Cardiac fibroblast (primary cell): Measurements from ENCODE around the gene FHL3.

Source experiments
- DNase-seq, 2 donors: peaks; one replicate each; pipeline versions ENCODE4 v3.0.0 to v3.0.0-alpha.2; 2010; ENCODE audit warnings: low read depth in 2 of 2
- H3K4me3 ChIP-seq, 2 donors: replicated peaks in 1 of 2; 1 replicate in 1 of 2; 2 replicates in 1 of 2; pipeline ENCODE4 v1.5.1; 2011; ENCODE audit warnings: low read depth in 2 of 2, low read length in 2 of 2, mild to moderate bottlenecking in 2 of 2, moderate library complexity in 1 of 2
- TF ChIP-seq, protein P1 (sequence below): IDR thresholded peaks from one replicate; pipeline ENCODE4 v1.5.1; 2011; ENCODE audit warnings: low read depth, mild to moderate bottlenecking, low read length, inconsistent platforms

FHL3 gene

DNA sequence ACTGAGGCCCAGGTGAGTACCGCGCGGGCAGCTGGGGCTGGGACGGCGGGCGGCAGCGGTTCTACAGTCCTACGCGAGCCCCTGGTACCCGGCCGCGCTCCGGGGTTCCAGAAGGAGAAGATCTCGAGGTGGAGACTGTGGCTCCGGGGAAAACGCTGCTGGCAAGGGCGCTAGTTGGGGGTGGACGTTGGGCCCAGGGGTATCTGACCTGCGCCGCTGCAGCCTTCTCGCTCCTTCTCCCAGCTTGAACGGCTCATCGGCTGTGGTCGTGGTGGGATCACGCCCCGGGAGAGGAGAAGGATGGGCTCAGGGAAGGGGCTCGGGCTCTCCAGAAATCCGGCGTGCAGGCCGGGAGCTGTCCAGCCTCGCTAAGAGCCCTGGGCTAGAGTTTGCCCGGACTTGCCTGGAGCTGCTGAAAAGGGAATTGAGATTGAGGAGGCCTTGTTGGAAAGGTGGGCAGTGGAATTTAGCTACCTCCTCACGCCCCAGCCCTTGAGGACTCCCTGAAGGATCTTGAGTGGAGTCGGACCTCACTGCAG lies 42.4 kb upstream of the FHL3 start:
- H3K4me3 ChIP-seq, result peak overlapping the region; percentile 47 to 57
- peak; percentile 33 to 36 for DNase-seq
- TF ChIP-seq, protein P1, sequence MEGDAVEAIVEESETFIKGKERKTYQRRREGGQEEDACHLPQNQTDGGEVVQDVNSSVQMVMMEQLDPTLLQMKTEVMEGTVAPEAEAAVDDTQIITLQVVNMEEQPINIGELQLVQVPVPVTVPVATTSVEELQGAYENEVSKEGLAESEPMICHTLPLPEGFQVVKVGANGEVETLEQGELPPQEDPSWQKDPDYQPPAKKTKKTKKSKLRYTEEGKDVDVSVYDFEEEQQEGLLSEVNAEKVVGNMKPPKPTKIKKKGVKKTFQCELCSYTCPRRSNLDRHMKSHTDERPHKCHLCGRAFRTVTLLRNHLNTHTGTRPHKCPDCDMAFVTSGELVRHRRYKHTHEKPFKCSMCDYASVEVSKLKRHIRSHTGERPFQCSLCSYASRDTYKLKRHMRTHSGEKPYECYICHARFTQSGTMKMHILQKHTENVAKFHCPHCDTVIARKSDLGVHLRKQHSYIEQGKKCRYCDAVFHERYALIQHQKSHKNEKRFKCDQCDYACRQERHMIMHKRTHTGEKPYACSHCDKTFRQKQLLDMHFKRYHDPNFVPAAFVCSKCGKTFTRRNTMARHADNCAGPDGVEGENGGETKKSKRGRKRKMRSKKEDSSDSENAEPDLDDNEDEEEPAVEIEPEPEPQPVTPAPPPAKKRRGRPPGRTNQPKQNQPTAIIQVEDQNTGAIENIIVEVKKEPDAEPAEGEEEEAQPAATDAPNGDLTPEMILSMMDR, result no peak

GRCh38 chr1:38046884-38047602 lies 41.7 kb upstream of the FHL3 start:
- peak overlapping the region; percentile 47 to 57 for H3K4me3 ChIP-seq
- DNase-seq, result peak; percentile 74 to 82
- TF ChIP-seq, protein P1, result no peak

DNA sequence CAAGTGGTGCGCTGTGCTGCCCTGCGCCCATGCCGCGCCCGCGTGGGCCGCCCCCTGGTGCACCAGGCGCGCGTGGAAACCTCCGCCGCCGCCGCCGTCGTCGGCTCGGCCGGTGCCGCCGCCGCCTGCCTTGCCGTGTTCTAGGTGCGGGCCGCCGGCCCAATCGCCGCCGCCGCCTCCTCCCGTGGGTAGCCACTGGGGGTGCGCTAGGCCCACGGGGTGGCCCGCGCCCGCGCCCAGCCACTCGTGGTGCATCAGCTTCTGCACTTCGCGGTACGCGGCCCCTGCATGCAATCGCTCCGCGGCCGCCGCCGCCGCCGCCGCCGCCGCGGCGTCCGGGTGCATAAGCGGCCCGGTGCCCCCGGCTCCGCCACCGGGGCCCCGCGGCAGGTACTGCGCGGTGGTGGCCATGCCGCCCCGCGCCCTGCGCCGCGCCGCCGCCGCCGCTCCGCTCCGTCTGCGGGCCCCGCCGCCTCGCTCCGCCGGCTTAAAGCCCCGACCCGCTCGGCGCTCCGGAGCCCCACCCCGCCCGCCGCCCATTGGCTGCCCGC lies 41.1 kb upstream of the FHL3 start, which contains the start of gene POU3F1:
Gene POU3F1 (minus strand): TSS at position 461 of the 551 bp plus-strand sequence. CDS start 50 bp downstream, at position 411.
- peak within 1 kb of the TSS; percentile 47 to 57 for H3K4me3 ChIP-seq
- TF ChIP-seq, protein P1, result no peak
- DNase-seq, result no peak

- H3K4me3 ChIP-seq, result no peak overlapping the region
- peak in 1 of 2 donors; percentile 22 for DNase-seq
- TF ChIP-seq, protein P1, result no peak
Observed at GRCh38 chr1:38045401-38046332, 40.4 kb upstream of the FHL3 start.

GRCh38 chr1:38044221-38045215 lies 39.2 kb upstream of the FHL3 start:
- H3K4me3 ChIP-seq, result peak overlapping the region; percentile 17 to 28
- TF ChIP-seq, protein P1, result no peak
- DNase-seq, result no peak
